Hematopoietic multipotent progenitor cell treated with erythropoietin and hydrocortisone succinate and interleukin-3 and kit ligand, for 15 days (in vitro differentiated cells): Measurements from ENCODE around the gene IQCK.

Experiments
- DNase-seq: peaks from one replicate; pipeline ENCODE4 v3.0.0-alpha.2; 2015; ENCODE audit warnings: low spot score

IQCK gene

GRCh38 chr16:19804538-19805323 is 86.7 kb downstream of the IQCK start:
- no peak for DNase-seq

- DNase-seq, result no peak
Observed at GRCh38 chr16:19805459-19806162, 87.5 kb downstream of the IQCK start.

- no peak for DNase-seq
Observed at GRCh38 chr16:19808061-19808641, 90.1 kb downstream of the IQCK start.

GRCh38 chr16:19809121-19809635 is 91.1 kb downstream of the IQCK start:
- no peak for DNase-seq

GRCh38 chr16:19809693-19810092 is 91.6 kb downstream of the IQCK start:
- DNase-seq, result no peak

- DNase-seq, result no peak
Observed at GRCh38 chr16:19810817-19811731, 93.0 kb downstream of the IQCK start.

GRCh38 chr16:19812986-19813385 is 94.9 kb downstream of the IQCK start:
- DNase-seq, result no peak

GRCh38 chr16:19815418-19815817 is 97.3 kb downstream of the IQCK start:
- no peak for DNase-seq

- no peak for DNase-seq
Observed at GRCh38 chr16:19817122-19817521, 99.1 kb downstream of the IQCK start.

GRCh38 chr16:19817875-19818274 is 99.8 kb downstream of the IQCK start:
- no peak for DNase-seq

GRCh38 chr16:19822533-19822932 is 104.5 kb downstream of the IQCK start:
- DNase-seq, result no peak

GRCh38 chr16:19823322-19823721 is 105.3 kb downstream of the IQCK start:
- DNase-seq, result no peak

- no peak for DNase-seq
Observed at GRCh38 chr16:19824216-19824615, 106.1 kb downstream of the IQCK start.

- DNase-seq, result no peak
Observed at GRCh38 chr16:19829844-19830692, 112.0 kb downstream of the IQCK start.

- DNase-seq, result no peak
Observed at GRCh38 chr16:19830902-19831560, 113.0 kb downstream of the IQCK start.

- no peak for DNase-seq
Observed at GRCh38 chr16:19831678-19832077, 113.6 kb downstream of the IQCK start.

GRCh38 chr16:19833176-19833575 is 115.1 kb downstream of the IQCK start:
- no peak for DNase-seq

GRCh38 chr16:19833581-19833980 is 115.5 kb downstream of the IQCK start:
- no peak for DNase-seq

- DNase-seq, result no peak
Observed at GRCh38 chr16:19835196-19835595, 117.1 kb downstream of the IQCK start.

GRCh38 chr16:19835968-19836421 is 117.9 kb downstream of the IQCK start:
- no peak for DNase-seq
